K562 (cell line): ENCODE results near the gene ZNF140. TPM values are rescaled to one million over a fixed set of nuclear protein-coding genes. Genes with fewer than 3 reads are reported as not detected.

Experiments
- ARID2 ChIP-seq: fragments of 450-650 bp; IDR thresholded peaks from 2 replicates; pipeline ENCODE4 v1.6.1; 2017; ENCODE audit warnings: antibody characterized with exemption, mild to moderate bottlenecking
- IRF2 ChIP-seq: sonication (generic); formaldehyde crosslinking; IDR thresholded peaks from 2 replicates; pipeline ENCODE4 v1.8.1; 2022; ENCODE audit warnings: mild to moderate bottlenecking, missing genetic modification reagents
- MCM3 ChIP-seq: fragments of 450-650 bp; IDR thresholded peaks from 2 replicates; pipeline ENCODE4 v1.6.1; 2016
- MLX ChIP-seq, 2 experiments: fragments of 450-650 bp in 1 of 2; sonication (generic) in 1 of 2; formaldehyde crosslinking; conservative IDR thresholded peaks; 2 replicates each; pipeline versions ENCODE4 v1.4.0 to v1.8.1; 2020 to 2022; ENCODE audit warnings: mild to moderate bottlenecking in 1 of 2, missing genetic modification reagents in 1 of 2
- MTA1 ChIP-seq: fragments of 450-650 bp; IDR thresholded peaks from 2 replicates; pipeline ENCODE4 v1.6.1; 2017; ENCODE audit warnings: borderline replicate concordance
- RAD51 ChIP-seq: fragments of 450-650 bp; IDR thresholded peaks from 2 replicates; pipeline ENCODE4 v1.7.1; 2016; ENCODE audit warnings: low read depth, mild to moderate bottlenecking, borderline replicate concordance
- RFX7 ChIP-seq: fragments of 250-450 bp; sonication (Bioruptor Pico); IDR thresholded peaks from 2 replicates; pipeline ENCODE4 v1.5.1; 2021; ENCODE audit warnings: mild to moderate bottlenecking
- SMAD4 ChIP-seq: fragments of 250-450 bp; sonication (Bioruptor Pico); conservative IDR thresholded peaks from 2 replicates; pipeline ENCODE4 v1.8.0; 2021; ENCODE audit warnings: inconsistent platforms, mild to moderate bottlenecking, moderate library complexity
- ZNF408 ChIP-seq: fragments of 250-450 bp; sonication (Bioruptor Pico); IDR thresholded peaks from 2 replicates; pipeline ENCODE4 v1.4.0; 2020; ENCODE audit warnings: low read depth, mild to moderate bottlenecking, moderate library complexity
- ZNF431 ChIP-seq: sonication (generic); formaldehyde crosslinking; IDR thresholded peaks from 2 replicates; pipeline ENCODE4 v1.8.0; 2022; ENCODE audit warnings: mild to moderate bottlenecking, missing genetic modification reagents
- ZNF444 ChIP-seq: fragments of 250-450 bp; sonication (Bioruptor Pico); IDR thresholded peaks from 2 replicates; pipeline ENCODE4 v1.4.0; 2020; ENCODE audit warnings: mild to moderate bottlenecking, moderate library complexity
- polyA plus RNA-seq, 8 experiments: library from polyadenylated mRNA; depleted of rRNA in 4 of 8; stranded (reverse) in 5 of 8; unstranded in 3 of 8; fragments of >200 nt; fragmentation: Nextera tagmentation in 2 of 8; fragmentation: Illumina TruSeq in 1 of 8; extraction: Ambion mirVana in 2 of 8; extraction: Trizol in 1 of 8; gene quantifications; 2 replicates each; pipeline versions ENCODE4 v1.2.1 to v1.2.3, GENCODE V29; 2011 to 2014; ENCODE audit warnings: inconsistent platforms in 1 of 8, missing spikeins in 1 of 8
- total RNA-seq, 7 experiments: library from RNA; depleted of rRNA in 6 of 7; stranded (reverse); fragments of >200 nt in 6 of 7; fragmentation: Illumina TruSeq in 2 of 7; extraction: Trizol in 2 of 7; gene quantifications; 2 replicates each; pipeline versions ENCODE4 v1.2.1 to v1.2.3, GENCODE V29; 2011 to 2021; ENCODE audit warnings: low replicate concordance in 1 of 7
- TF ChIP-seq, protein P1 (sequence below): fragments of 450-650 bp; IDR thresholded peaks from 2 replicates; pipeline ENCODE4 v1.6.1; 2016; ENCODE audit warnings: mild to moderate bottlenecking, moderate library complexity
- TF ChIP-seq, protein P2 (sequence below): fragments of 450-650 bp; IDR thresholded peaks from 2 replicates; pipeline ENCODE4 v1.6.1; 2016; ENCODE audit warnings: antibody characterized with exemption

ZNF140 gene
- total and polyA plus RNA-seq, 9 of the 15 experiments (the other 6 are each of a cell fraction or from before 2014, with no cell fraction given): 1.6 to 10.9 (median 5.3) TPM

DNA sequence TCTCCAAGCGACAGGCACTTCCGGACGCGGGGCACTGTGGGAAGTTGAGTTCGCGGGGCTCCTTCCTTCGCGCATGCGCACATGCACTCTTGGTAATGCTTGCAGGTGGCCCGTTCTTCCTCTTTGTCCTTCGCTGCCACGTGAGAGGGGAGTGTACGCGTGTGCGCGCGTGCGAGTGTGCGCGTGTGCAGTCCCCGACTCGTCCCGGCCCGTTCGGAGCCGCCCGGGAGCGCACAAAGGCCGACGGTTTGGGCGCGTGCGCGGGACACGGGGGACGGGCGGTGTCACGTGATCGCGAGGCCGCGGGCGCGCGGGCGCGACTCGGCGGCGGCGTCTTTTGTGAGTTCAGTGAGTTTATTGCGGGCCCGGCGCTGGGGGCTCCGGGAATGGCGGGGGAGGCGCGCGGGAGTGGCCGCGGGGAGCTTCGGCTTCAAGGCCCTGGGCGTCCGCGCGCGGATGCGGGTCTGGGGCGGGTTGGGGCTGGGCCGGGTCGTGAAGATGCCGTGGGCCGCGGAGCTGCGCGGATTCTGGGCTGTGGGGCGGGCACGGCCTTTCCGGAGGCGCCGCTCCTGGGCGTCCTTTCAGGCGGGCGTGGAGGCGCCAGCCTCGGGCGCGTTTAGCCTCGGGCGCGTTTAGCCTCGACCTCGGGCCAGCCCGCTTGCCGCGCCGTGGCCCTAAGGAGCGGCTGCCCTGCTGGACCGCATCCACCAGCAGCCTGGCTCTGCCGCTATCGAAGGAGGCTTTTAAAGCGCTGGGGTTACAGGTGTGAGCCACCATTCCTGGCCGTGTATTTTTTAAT lies 43.3 kb upstream of the ZNF140 start, which contains the start of gene ZNF84 (continued):
- TF ChIP-seq, protein P1, sequence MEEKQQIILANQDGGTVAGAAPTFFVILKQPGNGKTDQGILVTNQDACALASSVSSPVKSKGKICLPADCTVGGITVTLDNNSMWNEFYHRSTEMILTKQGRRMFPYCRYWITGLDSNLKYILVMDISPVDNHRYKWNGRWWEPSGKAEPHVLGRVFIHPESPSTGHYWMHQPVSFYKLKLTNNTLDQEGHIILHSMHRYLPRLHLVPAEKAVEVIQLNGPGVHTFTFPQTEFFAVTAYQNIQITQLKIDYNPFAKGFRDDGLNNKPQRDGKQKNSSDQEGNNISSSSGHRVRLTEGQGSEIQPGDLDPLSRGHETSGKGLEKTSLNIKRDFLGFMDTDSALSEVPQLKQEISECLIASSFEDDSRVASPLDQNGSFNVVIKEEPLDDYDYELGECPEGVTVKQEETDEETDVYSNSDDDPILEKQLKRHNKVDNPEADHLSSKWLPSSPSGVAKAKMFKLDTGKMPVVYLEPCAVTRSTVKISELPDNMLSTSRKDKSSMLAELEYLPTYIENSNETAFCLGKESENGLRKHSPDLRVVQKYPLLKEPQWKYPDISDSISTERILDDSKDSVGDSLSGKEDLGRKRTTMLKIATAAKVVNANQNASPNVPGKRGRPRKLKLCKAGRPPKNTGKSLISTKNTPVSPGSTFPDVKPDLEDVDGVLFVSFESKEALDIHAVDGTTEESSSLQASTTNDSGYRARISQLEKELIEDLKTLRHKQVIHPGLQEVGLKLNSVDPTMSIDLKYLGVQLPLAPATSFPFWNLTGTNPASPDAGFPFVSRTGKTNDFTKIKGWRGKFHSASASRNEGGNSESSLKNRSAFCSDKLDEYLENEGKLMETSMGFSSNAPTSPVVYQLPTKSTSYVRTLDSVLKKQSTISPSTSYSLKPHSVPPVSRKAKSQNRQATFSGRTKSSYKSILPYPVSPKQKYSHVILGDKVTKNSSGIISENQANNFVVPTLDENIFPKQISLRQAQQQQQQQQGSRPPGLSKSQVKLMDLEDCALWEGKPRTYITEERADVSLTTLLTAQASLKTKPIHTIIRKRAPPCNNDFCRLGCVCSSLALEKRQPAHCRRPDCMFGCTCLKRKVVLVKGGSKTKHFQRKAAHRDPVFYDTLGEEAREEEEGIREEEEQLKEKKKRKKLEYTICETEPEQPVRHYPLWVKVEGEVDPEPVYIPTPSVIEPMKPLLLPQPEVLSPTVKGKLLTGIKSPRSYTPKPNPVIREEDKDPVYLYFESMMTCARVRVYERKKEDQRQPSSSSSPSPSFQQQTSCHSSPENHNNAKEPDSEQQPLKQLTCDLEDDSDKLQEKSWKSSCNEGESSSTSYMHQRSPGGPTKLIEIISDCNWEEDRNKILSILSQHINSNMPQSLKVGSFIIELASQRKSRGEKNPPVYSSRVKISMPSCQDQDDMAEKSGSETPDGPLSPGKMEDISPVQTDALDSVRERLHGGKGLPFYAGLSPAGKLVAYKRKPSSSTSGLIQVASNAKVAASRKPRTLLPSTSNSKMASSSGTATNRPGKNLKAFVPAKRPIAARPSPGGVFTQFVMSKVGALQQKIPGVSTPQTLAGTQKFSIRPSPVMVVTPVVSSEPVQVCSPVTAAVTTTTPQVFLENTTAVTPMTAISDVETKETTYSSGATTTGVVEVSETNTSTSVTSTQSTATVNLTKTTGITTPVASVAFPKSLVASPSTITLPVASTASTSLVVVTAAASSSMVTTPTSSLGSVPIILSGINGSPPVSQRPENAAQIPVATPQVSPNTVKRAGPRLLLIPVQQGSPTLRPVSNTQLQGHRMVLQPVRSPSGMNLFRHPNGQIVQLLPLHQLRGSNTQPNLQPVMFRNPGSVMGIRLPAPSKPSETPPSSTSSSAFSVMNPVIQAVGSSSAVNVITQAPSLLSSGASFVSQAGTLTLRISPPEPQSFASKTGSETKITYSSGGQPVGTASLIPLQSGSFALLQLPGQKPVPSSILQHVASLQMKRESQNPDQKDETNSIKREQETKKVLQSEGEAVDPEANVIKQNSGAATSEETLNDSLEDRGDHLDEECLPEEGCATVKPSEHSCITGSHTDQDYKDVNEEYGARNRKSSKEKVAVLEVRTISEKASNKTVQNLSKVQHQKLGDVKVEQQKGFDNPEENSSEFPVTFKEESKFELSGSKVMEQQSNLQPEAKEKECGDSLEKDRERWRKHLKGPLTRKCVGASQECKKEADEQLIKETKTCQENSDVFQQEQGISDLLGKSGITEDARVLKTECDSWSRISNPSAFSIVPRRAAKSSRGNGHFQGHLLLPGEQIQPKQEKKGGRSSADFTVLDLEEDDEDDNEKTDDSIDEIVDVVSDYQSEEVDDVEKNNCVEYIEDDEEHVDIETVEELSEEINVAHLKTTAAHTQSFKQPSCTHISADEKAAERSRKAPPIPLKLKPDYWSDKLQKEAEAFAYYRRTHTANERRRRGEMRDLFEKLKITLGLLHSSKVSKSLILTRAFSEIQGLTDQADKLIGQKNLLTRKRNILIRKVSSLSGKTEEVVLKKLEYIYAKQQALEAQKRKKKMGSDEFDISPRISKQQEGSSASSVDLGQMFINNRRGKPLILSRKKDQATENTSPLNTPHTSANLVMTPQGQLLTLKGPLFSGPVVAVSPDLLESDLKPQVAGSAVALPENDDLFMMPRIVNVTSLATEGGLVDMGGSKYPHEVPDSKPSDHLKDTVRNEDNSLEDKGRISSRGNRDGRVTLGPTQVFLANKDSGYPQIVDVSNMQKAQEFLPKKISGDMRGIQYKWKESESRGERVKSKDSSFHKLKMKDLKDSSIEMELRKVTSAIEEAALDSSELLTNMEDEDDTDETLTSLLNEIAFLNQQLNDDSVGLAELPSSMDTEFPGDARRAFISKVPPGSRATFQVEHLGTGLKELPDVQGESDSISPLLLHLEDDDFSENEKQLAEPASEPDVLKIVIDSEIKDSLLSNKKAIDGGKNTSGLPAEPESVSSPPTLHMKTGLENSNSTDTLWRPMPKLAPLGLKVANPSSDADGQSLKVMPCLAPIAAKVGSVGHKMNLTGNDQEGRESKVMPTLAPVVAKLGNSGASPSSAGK: peak; percentile 92
- TF ChIP-seq MTA1 (no peak), MLX (CRISPR knock-in tag; conservative IDR thresholded peaks at IDR 0.05) (peak; percentile 76 to 94; a peak in 2 of 4 replicates), RAD51 (peak; percentile 98), ZNF431 (CRISPR knock-in tag) (peak; percentile 82), RFX7 (CRISPR knock-in tag) (no peak), MCM3 (no peak), ZNF444 (no peak), ZNF408 (CRISPR knock-in tag) (no peak), SMAD4 (CRISPR knock-in tag) (peak; percentile 73), IRF2 (CRISPR knock-in tag) (no peak), ARID2 (no peak)
- TF ChIP-seq, protein P2, sequence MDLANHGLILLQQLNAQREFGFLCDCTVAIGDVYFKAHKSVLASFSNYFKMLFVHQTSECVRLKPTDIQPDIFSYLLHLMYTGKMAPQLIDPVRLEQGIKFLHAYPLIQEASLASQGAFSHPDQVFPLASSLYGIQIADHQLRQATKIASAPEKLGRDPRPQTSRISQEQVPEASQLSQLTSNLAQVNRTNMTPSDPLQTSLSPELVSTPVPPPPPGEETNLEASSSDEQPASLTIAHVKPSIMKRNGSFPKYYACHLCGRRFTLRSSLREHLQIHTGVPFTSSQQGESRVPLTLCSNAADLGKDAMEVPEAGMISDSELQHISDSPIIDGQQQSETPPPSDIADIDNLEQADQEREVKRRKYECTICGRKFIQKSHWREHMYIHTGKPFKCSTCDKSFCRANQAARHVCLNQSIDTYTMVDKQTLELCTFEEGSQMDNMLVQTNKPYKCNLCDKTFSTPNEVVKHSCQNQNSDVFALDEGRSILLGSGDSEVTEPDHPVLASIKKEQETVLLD: peak; percentile 99
